Astrocyte of the cerebellum (primary cell): ENCODE measurements around the gene NPPC.

ENCODE experiments used
- DNase-seq: peaks from one replicate; pipeline ENCODE4 v3.0.0-alpha.2; 2011; ENCODE audit warnings: low read depth
- H3K4me3 ChIP-seq: 2 replicates; pipeline ENCODE4 v1.5.1; 2011; ENCODE audit warnings: mild to moderate bottlenecking, low read depth, low read length, moderate library complexity
- CTCF ChIP-seq: IDR thresholded peaks from 2 replicates; pipeline ENCODE4 v1.5.1; 2012; ENCODE audit warnings: low read length, low read depth, moderate library complexity, mild to moderate bottlenecking; ENCODE audit errors: missing control alignments
- in situ Hi-C: cut with HindIII; loops from 2 replicates; pipeline ENCODE4 v1.10.0; 2017; ENCODE audit warnings: low sequenced_read_pairs

The NPPC gene

GRCh38 chr2:231923010-231923344, 3.2 kb downstream of the NPPC start:
- DNase-seq = no peak
- H3K4me3 ChIP-seq = no peak overlapping the region
- in situ Hi-C loops = no loop called here
- TF ChIP-seq CTCF = no peak

GRCh38 chr2:231922311-231923009, 3.7 kb downstream of the NPPC start:
- TF ChIP-seq CTCF = no peak
- no peak overlapping the region for H3K4me3 ChIP-seq
- no peak for DNase-seq
- in situ Hi-C loops = no loop called here

- no peak for TF ChIP-seq CTCF
- no peak for DNase-seq
- in situ Hi-C loops = no loop called here
Observed at GRCh38 chr2:231920795-231921194, 5.4 kb downstream of the NPPC start.

GRCh38 chr2:231920366-231920765, 5.8 kb downstream of the NPPC start:
- no peak overlapping the region for H3K4me3 ChIP-seq
- DNase-seq = no peak
- no peak for TF ChIP-seq CTCF
- in situ Hi-C loops = no loop called here

More at GRCh38 chr2:231920795-231921194, 5.4 kb downstream of the NPPC start:
- H3K4me3 ChIP-seq = no peak overlapping the region

- no peak for DNase-seq
- in situ Hi-C loops = loop anchor here (10.0 kb wide), 1 partner anchor 515 kb away; no protein-coding TSS in a partner anchor
- TF ChIP-seq CTCF = no peak
Observed at GRCh38 chr2:231919341-231920035, 6.7 kb downstream of the NPPC start.

GRCh38 chr2:231918501-231919330, 7.5 kb downstream of the NPPC start:
- no peak for DNase-seq
- no peak for TF ChIP-seq CTCF
- in situ Hi-C loops = loop anchor here (10.0 kb wide), 1 partner anchor 516 kb away; no protein-coding TSS in a partner anchor
- H3K4me3 ChIP-seq = no peak overlapping the region

More at GRCh38 chr2:231919341-231920035, 6.7 kb downstream of the NPPC start:
- H3K4me3 ChIP-seq = no peak overlapping the region
